Vagina (tissue), 2 donors: Measurements from ENCODE around the gene CCNK.

ENCODE experiments used
- CTCF ChIP-seq, 3 experiments: fragments of 450-650 bp in 2 of 3; fragments of 200-600 bp in 1 of 3; sonication (generic) in 1 of 3; IDR thresholded peaks; one replicate each; pipeline ENCODE4 v1.5.1; 2017 to 2019; ENCODE audit warnings: antibody characterized with exemption in 3 of 3, mild to moderate bottlenecking in 2 of 3, moderate library complexity in 2 of 3
- POLR2A ChIP-seq, 2 donors: fragments of 450-650 bp; IDR thresholded peaks; one replicate each; pipeline ENCODE4 v1.6.1; 2017; ENCODE audit warnings: antibody characterized with exemption in 2 of 2, mild to moderate bottlenecking in 2 of 2, moderate library complexity in 2 of 2

DNA sequence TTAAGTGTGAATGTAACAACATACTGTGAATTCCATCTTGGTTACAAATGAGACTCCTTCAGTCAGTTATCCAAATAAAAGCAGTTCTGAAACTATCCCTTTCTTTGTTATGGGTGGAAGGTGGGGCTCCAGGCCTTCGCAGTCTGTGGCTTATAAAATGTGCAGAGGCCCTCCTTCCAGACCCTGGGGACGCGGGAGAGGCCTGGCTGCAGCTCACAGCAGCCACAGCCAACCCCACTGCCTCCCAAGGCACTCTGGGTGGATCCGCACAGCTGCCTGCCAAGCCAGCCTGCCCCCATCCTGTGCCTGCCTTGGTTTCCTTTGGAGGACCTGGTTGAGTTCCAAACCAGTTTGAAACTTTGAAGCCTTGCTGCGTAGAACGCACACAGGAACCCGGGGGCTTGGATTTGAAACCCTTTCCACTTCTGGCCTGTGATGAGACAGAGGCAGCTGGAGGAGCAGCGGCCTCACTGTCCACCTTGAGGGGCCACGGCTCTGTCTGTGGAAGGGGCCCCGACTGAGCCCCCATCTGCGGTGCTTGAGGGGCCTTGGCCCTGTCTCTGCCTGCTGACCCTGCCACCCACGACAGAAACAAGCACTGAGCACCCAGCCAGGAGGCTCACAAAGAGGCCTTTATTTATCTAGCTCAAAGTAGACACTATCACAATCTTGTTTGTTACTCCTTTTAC is 30.4 kb downstream of the CCNK start:
- TF ChIP-seq CTCF (IDR thresholded peaks at IDR 0.05) (no peak), POLR2A (IDR thresholded peaks at IDR 0.05) (no peak)
